Panc1 (cell line): ENCODE results near the gene RIOK3. TPM values are rescaled to one million over a fixed set of nuclear protein-coding genes. Genes with fewer than 3 reads are reported as not detected.

Experiments used
- ATAC-seq: fragments of 200-7000 bp; cut with Tn5 transposase; 2 replicates; pipeline ENCODE4 v1.9.1; 2020; ENCODE audit warnings: mild to moderate bottlenecking, moderate library complexity
- BruUV-seq: library from RNA; stranded (reverse); fragments of 400-500 nt; replicated peaks from 2 replicates; lab custom pipeline; 2021; lab: Mats Ljungman, UMichigan
- CTCF ChIA-PET: fragments of 300-600 bp; sonication (Branson Sonifier 250); formaldehyde crosslinking; loops from one replicate; lab custom pipeline; 2022; ENCODE audit warnings: antibody characterized with exemption; lab: Charles Lee
- POLR2A ChIA-PET: fragments of 300-600 bp; sonication (Branson Sonifier 250); formaldehyde crosslinking; loops from one replicate; lab custom pipeline; 2022; ENCODE audit warnings: antibody characterized with exemption; lab: Charles Lee
- DNase-seq: peaks from one replicate; pipeline ENCODE4 v3.0.0-alpha.2; 2010; ENCODE audit warnings: low read depth, low spot score
- H3K27ac ChIP-seq: 2 replicates; pipeline ENCODE4 v1.5.1; 2011; ENCODE audit warnings: mild to moderate bottlenecking, low read length, inconsistent platforms
- H3K27me3 ChIP-seq: fragments of 200-500 bp; sonication (Bioruptor generic); 2 replicates; pipeline ENCODE4 v1.6.0; 2014; ENCODE audit warnings: low read length, inconsistent platforms; ENCODE audit not compliant: control insufficient read depth, insufficient read depth
- H3K36me3 ChIP-seq: fragments of 200-500 bp; sonication (Bioruptor generic); 2 replicates; pipeline ENCODE4 v1.5.1; 2014; ENCODE audit warnings: inconsistent platforms, mild to moderate bottlenecking, low read length, moderate library complexity; ENCODE audit not compliant: control insufficient read depth, insufficient read depth
- H3K4me1 ChIP-seq: 2 replicates; pipeline ENCODE4 v1.5.1; 2011; ENCODE audit warnings: inconsistent platforms, mild to moderate bottlenecking, low read length, moderate library complexity; ENCODE audit not compliant: control insufficient read depth, insufficient read depth
- H3K4me3 ChIP-seq, 2 experiments: 2 replicates each; pipeline ENCODE4 v1.5.1; 2011 to 2012; ENCODE audit warnings: low read depth in 2 of 2, low read length in 2 of 2, mild to moderate bottlenecking in 2 of 2, inconsistent platforms in 1 of 2, moderate library complexity in 1 of 2
- H3K9me3 ChIP-seq: fragments of 200-500 bp; sonication (Bioruptor generic); 2 replicates; pipeline ENCODE4 v1.5.1; 2014; ENCODE audit warnings: low read depth, mild to moderate bottlenecking, inconsistent platforms, low read length, moderate library complexity; ENCODE audit not compliant: control insufficient read depth, insufficient read depth
- CTCF ChIP-seq: fragments of 450-650 bp; IDR thresholded peaks from 2 replicates; pipeline ENCODE4 v1.5.1; 2017; ENCODE audit warnings: mild to moderate bottlenecking
- POLR2AphosphoS5 ChIP-seq: IDR thresholded peaks from 2 replicates; pipeline ENCODE4 v1.6.1; 2012; ENCODE audit warnings: mild to moderate bottlenecking, low read depth, low read length, moderate library complexity
- REST ChIP-seq, 2 experiments: IDR thresholded peaks; 2 replicates each; pipeline ENCODE4 v1.6.1; 2011 to 2012; ENCODE audit warnings: low read depth in 2 of 2, control low read depth in 1 of 2, low read length in 1 of 2, mild to moderate bottlenecking in 1 of 2, moderate library complexity in 1 of 2; ENCODE audit not compliant: insufficient read depth in 1 of 2
- SIN3A ChIP-seq: IDR thresholded peaks from 2 replicates; pipeline ENCODE4 v1.6.1; 2012; ENCODE audit warnings: low read depth, mild to moderate bottlenecking, low read length, moderate library complexity, borderline replicate concordance; ENCODE audit not compliant: insufficient read depth
- TCF7L2 ChIP-seq: IDR thresholded peaks from 2 replicates; pipeline ENCODE4 v1.6.1; 2011; ENCODE audit warnings: mild to moderate bottlenecking, low read depth, low read length, inconsistent platforms
- in situ Hi-C: cut with HindIII; loops from 2 replicates; pipeline ENCODE4 v1.10.0; 2016; ENCODE audit warnings: low sequenced_read_pairs, low pct_unique_long_range_greater_than_20kb
- intact Hi-C: fragments of 100-400 bp; cut with micrococcal nuclease; formaldehyde crosslinking; loops from one replicate; pipeline ENCODE4 v1.10.0; 2022; ENCODE audit not compliant: unreplicated experiment
- total RNA-seq: library from RNA; stranded (reverse); gene quantifications from one replicate; pipeline ENCODE4 v1.2.1, GENCODE V29; 2021; ENCODE audit not compliant: unreplicated experiment

Gene RIOK3
- total RNA-seq, 1 experiment from 2014 or later = 74.7 TPM

- BruUV-seq = no TSS peak
These were observed 71.2 kb downstream of the RIOK3 start for GRCh38 chr18:23524213-23524707.

GRCh38 chr18:23526501-23527063, 73.5 kb downstream of the RIOK3 start:
- no peak for DNase-seq
- Histone ChIP-seq H3K27me3 (no peaks in the 10 kb centered on the region), H3K4me3 (no peak overlapping the region), H3K4me1 (peaks cover 5% of the 10 kb centered on the region; the same call in 1 of the 2 replicates), H3K36me3 (peaks cover 32% of the 10 kb centered on the region), H3K27ac (no peak overlapping the region), H3K9me3 (no peaks in the 10 kb centered on the region)
- ChIA-PET CTCF (interaction anchor here (0.8 kb wide), 1 partner anchor 11 kb away, joined by 4 read pairs; no protein-coding TSS in a partner anchor), POLR2A (interaction anchor here (0.5 kb wide), 1 partner anchor 83 kb away, joined by 3 read pairs; no protein-coding TSS in a partner anchor)
- TF ChIP-seq REST (IDR thresholded peaks at IDR 0.05; ENCODE audit: insufficient read depth in 1 of 2, low read depth in 2 of 2, low read length in 1 of 2) = no peak
- no peak for TF ChIP-seq POLR2AphosphoS5
- TF ChIP-seq CTCF = no peak
- TF ChIP-seq TCF7L2 = no peak
- no peak for TF ChIP-seq SIN3A
- intact Hi-C loops (no loop called here), in situ Hi-C loops (no loop called here)
- ATAC-seq = no peak
- no TSS peak for BruUV-seq

More at GRCh38 chr18:23524213-23524707, 71.2 kb downstream of the RIOK3 start:
- ATAC-seq = no peak
- ChIA-PET POLR2A (no interaction called here), CTCF (no interaction called here)
- intact Hi-C loops = no loop called here
- no peaks in the 10 kb centered on the region for H3K9me3 ChIP-seq
- H3K4me1 ChIP-seq = no peaks in the 10 kb centered on the region
- DNase-seq = no peak
- no peak overlapping the region for H3K4me3 ChIP-seq
- peaks cover 28% of the 10 kb centered on the region for H3K36me3 ChIP-seq
- no peak for TF ChIP-seq POLR2AphosphoS5
- no peak for TF ChIP-seq REST (IDR thresholded peaks at IDR 0.05; ENCODE audit: insufficient read depth in 1 of 2, low read depth in 2 of 2, low read length in 1 of 2)
- TF ChIP-seq SIN3A = no peak
- TF ChIP-seq CTCF = no peak
- TF ChIP-seq TCF7L2 = no peak
- no peak overlapping the region for H3K27ac ChIP-seq
- H3K27me3 ChIP-seq = no peaks in the 10 kb centered on the region
- in situ Hi-C loops = no loop called here
